K562 (cell line): ENCODE data around the gene PDE3A.

Source experiments
- EZH2 ChIP-seq: IDR thresholded peaks from 2 replicates; pipeline ENCODE4 v1.6.1; 2012; ENCODE audit warnings: low read depth, mild to moderate bottlenecking, inconsistent platforms, low read length, borderline replicate concordance
- GABPB1 ChIP-seq: sonication (generic); formaldehyde crosslinking; IDR thresholded peaks from 2 replicates; pipeline ENCODE4 v1.8.0; 2022; ENCODE audit warnings: mild to moderate bottlenecking, missing genetic modification reagents
- KDM1A ChIP-seq, 2 experiments: fragments of 450-650 bp; IDR thresholded peaks; 2 replicates each; pipeline ENCODE4 v1.6.1; 2016; ENCODE audit warnings: mild to moderate bottlenecking in 2 of 2
- TF ChIP-seq, protein P1 (sequence below), 3 experiments: IDR thresholded peaks in 2 of 3; conservative IDR thresholded peaks in 1 of 3; 2 replicates each; pipeline ENCODE4 v1.5.1; 2011 to 2012; ENCODE audit warnings: low read length in 3 of 3, mild to moderate bottlenecking in 3 of 3, control low read depth in 2 of 3, improper control_type of control experiment in 1 of 3, inconsistent platforms in 1 of 3, low read depth in 1 of 3, mixed read lengths in 1 of 3, moderate library complexity in 1 of 3; ENCODE audit not compliant: insufficient read depth in 2 of 3

DNA sequence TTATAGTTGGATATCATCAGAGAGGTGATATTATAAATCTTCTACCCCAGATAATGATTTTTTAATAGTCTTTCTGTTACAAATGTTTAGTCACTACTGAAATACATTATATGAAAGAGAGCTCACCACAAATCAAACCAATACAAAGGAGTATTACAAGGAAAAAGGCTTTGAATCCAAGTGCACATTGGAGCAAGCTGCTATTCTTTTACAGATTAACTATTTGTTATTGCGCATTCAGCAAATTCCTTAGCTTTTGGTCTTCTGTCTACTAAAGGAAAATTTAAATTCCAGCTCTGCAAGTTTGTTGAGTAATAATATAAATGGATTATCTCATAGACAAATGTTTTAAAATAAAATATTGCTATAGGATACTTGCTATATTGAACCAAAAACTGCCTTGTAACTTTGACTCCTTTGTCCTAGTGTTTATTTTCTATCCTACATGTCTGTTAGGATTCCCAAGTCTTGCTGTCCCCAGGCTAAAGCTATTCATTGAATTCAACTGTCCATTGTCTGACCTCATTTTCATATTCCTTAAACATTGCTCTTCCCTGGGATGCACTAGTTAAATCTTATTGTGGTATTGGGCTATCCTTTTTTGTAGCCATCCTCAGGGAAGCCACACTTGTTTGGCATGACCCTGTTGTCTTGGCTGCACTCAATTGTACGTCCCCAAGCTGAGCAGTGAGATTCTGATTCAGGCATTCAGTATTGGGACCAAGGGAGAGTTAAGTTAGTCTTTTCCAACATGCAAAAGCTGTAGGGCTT, 41.5 kb downstream of the PDE3A start:
- TF ChIP-seq KDM1A (IDR thresholded peaks at IDR 0.05) (no peak), GABPB1 (no peak), EZH2 (no peak)
- TF ChIP-seq, protein P1, sequence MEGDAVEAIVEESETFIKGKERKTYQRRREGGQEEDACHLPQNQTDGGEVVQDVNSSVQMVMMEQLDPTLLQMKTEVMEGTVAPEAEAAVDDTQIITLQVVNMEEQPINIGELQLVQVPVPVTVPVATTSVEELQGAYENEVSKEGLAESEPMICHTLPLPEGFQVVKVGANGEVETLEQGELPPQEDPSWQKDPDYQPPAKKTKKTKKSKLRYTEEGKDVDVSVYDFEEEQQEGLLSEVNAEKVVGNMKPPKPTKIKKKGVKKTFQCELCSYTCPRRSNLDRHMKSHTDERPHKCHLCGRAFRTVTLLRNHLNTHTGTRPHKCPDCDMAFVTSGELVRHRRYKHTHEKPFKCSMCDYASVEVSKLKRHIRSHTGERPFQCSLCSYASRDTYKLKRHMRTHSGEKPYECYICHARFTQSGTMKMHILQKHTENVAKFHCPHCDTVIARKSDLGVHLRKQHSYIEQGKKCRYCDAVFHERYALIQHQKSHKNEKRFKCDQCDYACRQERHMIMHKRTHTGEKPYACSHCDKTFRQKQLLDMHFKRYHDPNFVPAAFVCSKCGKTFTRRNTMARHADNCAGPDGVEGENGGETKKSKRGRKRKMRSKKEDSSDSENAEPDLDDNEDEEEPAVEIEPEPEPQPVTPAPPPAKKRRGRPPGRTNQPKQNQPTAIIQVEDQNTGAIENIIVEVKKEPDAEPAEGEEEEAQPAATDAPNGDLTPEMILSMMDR (IDR thresholded peaks at IDR 0.05 in 2 of 3, conservative IDR thresholded peaks at IDR 0.05 in 1 of 3; ENCODE audit: insufficient read depth in 2 of 3, low read depth in 1 of 3, low read length in 3 of 3): no peak
